ENCODE data around the gene RXRG. TPM values are rescaled to one million over a fixed set of nuclear protein-coding genes. Genes with fewer than 3 reads are reported as not detected.
A peak's percentile ranks its signal among the peaks of the same experiment; 100 is the strongest.

Gene RXRG
- total RNA-seq, 4 donors from 2014 or later, result 1.7 to 3.9 (median 2.5) TPM

DNA sequence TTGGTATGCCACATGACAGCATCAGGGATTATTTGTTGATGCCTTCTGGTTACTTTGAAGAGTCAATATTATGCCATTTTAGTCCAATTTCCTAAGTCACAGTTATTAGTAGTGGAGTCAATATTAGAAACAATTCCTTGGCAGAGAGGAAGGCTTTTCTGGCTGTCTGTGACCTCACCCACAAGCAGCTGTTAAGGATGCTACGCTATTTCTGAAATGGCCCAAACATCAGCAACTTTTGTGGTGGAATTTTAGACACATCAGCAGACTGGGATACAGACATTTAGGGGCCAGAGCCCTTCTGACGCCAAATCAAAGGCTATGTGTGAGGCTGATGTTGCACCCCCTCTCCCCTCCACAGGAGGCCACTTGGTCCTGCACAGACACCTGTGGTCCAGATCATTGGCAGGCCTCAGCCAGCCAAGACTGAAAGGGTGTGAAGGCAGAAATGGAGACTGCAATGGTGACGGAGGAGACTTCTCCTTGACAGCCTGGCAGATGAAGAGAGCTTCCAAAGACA lies 9.2 kb upstream of the RXRG start:
- intact Hi-C loops (cut with DNase I), result no loop called here
- TF ChIP-seq, protein P1, sequence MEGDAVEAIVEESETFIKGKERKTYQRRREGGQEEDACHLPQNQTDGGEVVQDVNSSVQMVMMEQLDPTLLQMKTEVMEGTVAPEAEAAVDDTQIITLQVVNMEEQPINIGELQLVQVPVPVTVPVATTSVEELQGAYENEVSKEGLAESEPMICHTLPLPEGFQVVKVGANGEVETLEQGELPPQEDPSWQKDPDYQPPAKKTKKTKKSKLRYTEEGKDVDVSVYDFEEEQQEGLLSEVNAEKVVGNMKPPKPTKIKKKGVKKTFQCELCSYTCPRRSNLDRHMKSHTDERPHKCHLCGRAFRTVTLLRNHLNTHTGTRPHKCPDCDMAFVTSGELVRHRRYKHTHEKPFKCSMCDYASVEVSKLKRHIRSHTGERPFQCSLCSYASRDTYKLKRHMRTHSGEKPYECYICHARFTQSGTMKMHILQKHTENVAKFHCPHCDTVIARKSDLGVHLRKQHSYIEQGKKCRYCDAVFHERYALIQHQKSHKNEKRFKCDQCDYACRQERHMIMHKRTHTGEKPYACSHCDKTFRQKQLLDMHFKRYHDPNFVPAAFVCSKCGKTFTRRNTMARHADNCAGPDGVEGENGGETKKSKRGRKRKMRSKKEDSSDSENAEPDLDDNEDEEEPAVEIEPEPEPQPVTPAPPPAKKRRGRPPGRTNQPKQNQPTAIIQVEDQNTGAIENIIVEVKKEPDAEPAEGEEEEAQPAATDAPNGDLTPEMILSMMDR (IDR thresholded peaks at IDR 0.05), result no peak
- TF ChIP-seq POLR2AphosphoS5 (IDR thresholded peaks at IDR 0.05), result no peak
- no peak for TF ChIP-seq EP300 (IDR thresholded peaks at IDR 0.05)
- no peak for TF ChIP-seq POLR2A (IDR thresholded peaks at IDR 0.05; ENCODE audit: low read depth)
- H3K4me1 ChIP-seq, result no peaks in the 10 kb centered on the region
- H3K36me3 ChIP-seq, result no peaks in the 10 kb centered on the region
- no peak overlapping the region for H3K27ac ChIP-seq (replicated peaks in 1 of 4)
- H3K27me3 ChIP-seq, result no peaks in the 10 kb centered on the region
- peak; percentile 77 for DNase-seq (ENCODE audit: extremely low spot score)
- H3K9me3 ChIP-seq, result no peaks in the 10 kb centered on the region
- H3K4me3 ChIP-seq, result no peak overlapping the region
- WGBS, result 80% methylated on average over 3 of the region's 3 CpGs

- H3K36me3 ChIP-seq, result no peaks in the 10 kb centered on the region
- peaks cover 0 to 9% (median 0%) of the 10 kb centered on the region in 4 donors for H3K27me3 ChIP-seq
- intact Hi-C loops (cut with DNase I), result no loop called here
- H3K27ac ChIP-seq (replicated peaks in 1 of 4), result no peak overlapping the region
- H3K4me3 ChIP-seq, result no peak overlapping the region
- DNase-seq (ENCODE audit: extremely low spot score), result peak; percentile 74
- no peaks in the 10 kb centered on the region for H3K9me3 ChIP-seq
- TF ChIP-seq, protein P1 (IDR thresholded peaks at IDR 0.05), result no peak
- TF ChIP-seq EP300 (IDR thresholded peaks at IDR 0.05) (no peak), POLR2AphosphoS5 (IDR thresholded peaks at IDR 0.05) (no peak), POLR2A (IDR thresholded peaks at IDR 0.05; ENCODE audit: low read depth) (no peak)
- WGBS, result 73% methylated on average over 2 of the region's 2 CpGs
- no peaks in the 10 kb centered on the region for H3K4me1 ChIP-seq
Measured at GRCh38 chr1:165452336-165453130, 7.6 kb upstream of the RXRG start.

GRCh38 chr1:165451691-165452090 lies 6.8 kb upstream of the RXRG start:
- no peaks in the 10 kb centered on the region for H3K4me1 ChIP-seq
- peaks cover 0 to 17% (median 0%) of the 10 kb centered on the region in 4 donors for H3K27me3 ChIP-seq
- H3K9me3 ChIP-seq, result no peaks in the 10 kb centered on the region
- WGBS, result 80% methylated on average over 2 of the region's 2 CpGs
- intact Hi-C loops (cut with DNase I), result no loop called here
- no peak for TF ChIP-seq POLR2A (IDR thresholded peaks at IDR 0.05; ENCODE audit: low read depth)
- TF ChIP-seq, protein P1 (IDR thresholded peaks at IDR 0.05), result no peak
- no peak for TF ChIP-seq POLR2AphosphoS5 (IDR thresholded peaks at IDR 0.05)
- TF ChIP-seq EP300 (IDR thresholded peaks at IDR 0.05), result no peak
- H3K36me3 ChIP-seq, result no peaks in the 10 kb centered on the region
- no peak overlapping the region for H3K4me3 ChIP-seq
- DNase-seq (ENCODE audit: extremely low spot score), result peak; percentile 68
- H3K27ac ChIP-seq (replicated peaks in 1 of 4), result no peak overlapping the region

GRCh38 chr1:165449131-165449530 lies 4.2 kb upstream of the RXRG start:
- H3K9me3 ChIP-seq, result no peaks in the 10 kb centered on the region
- H3K4me3 ChIP-seq, result no peak overlapping the region
- H3K27ac ChIP-seq (replicated peaks in 1 of 4), result no peak overlapping the region
- intact Hi-C loops (cut with DNase I), result no loop called here
- H3K4me1 ChIP-seq, result peaks cover 3 to 14% (median 13%) of the 10 kb centered on the region in 4 donors
- peaks cover 0 to 42% (median 10%) of the 10 kb centered on the region in 4 donors for H3K27me3 ChIP-seq
- H3K36me3 ChIP-seq, result no peaks in the 10 kb centered on the region
- 21% methylated on average over 1 of the region's 1 CpG for WGBS
- DNase-seq (ENCODE audit: extremely low spot score), result no peak
- no peak for TF ChIP-seq POLR2AphosphoS5 (IDR thresholded peaks at IDR 0.05)
- TF ChIP-seq EP300 (IDR thresholded peaks at IDR 0.05), result no peak
- TF ChIP-seq, protein P1 (IDR thresholded peaks at IDR 0.05), result no peak
- no peak for TF ChIP-seq POLR2A (IDR thresholded peaks at IDR 0.05; ENCODE audit: low read depth)

All from esophagus muscularis mucosa (tissue), 4 donors.